ENCODE results near the gene ACTN1. TPM values are rescaled to one million over a fixed set of nuclear protein-coding genes. Genes with fewer than 3 reads are reported as not detected.

Gene ACTN1
- polyA plus RNA-seq, 3 donors, result 41.4 to 75.0 (median 69.4) TPM

DNA sequence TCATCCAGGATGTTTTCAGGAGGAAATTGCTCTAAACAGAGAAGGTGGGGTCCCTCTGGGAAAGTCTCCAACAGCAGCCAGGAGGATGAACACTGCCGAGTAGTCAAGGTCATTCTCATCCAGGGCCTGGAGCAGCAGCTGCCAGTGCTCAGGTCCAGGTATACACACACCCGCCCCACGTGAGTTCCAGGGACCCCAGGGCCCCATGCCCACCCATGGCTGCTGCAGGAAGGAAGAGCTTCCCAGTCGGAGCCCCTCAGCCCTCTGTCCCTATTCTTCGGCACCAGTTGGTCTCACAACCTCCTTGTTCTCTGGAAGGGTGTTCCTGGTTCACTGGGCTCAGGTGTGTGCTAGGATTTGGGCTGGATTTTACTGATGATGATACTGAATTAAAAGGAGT is 72.7 kb downstream of the ACTN1 start:
- no peak overlapping the region for H3K27ac ChIP-seq (ENCODE audit: low read depth in 1 of 2, low read length in 2 of 2)
- peaks cover 5% of the 10 kb centered on the region for H4K20me1 ChIP-seq (ENCODE audit: insufficient read depth, low read length)
- H2AFZ ChIP-seq (ENCODE audit: insufficient read depth, low read depth, low read length, poor library complexity, severe bottlenecking), result no peak overlapping the region
- TF ChIP-seq, protein P1, sequence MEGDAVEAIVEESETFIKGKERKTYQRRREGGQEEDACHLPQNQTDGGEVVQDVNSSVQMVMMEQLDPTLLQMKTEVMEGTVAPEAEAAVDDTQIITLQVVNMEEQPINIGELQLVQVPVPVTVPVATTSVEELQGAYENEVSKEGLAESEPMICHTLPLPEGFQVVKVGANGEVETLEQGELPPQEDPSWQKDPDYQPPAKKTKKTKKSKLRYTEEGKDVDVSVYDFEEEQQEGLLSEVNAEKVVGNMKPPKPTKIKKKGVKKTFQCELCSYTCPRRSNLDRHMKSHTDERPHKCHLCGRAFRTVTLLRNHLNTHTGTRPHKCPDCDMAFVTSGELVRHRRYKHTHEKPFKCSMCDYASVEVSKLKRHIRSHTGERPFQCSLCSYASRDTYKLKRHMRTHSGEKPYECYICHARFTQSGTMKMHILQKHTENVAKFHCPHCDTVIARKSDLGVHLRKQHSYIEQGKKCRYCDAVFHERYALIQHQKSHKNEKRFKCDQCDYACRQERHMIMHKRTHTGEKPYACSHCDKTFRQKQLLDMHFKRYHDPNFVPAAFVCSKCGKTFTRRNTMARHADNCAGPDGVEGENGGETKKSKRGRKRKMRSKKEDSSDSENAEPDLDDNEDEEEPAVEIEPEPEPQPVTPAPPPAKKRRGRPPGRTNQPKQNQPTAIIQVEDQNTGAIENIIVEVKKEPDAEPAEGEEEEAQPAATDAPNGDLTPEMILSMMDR (IDR thresholded peaks at IDR 0.05), result no peak
- Mint-ChIP-seq H3K27me3 (ENCODE audit: low read depth in 3 of 3) (peaks cover 0 to 3% (median 0%) of the 10 kb centered on the region in 3 donors), H3K9me3 (peaks cover 0 to 4% (median 0%) of the 10 kb centered on the region in 7 donors), H3K27ac (peak overlapping the region in 3 of 7 donors; percentile 22 to 54 (median 32)), H3K4me1 (peaks cover 3% of the 10 kb centered on the region), H3K36me3 (peaks cover 83 to 99% of the 10 kb centered on the region in 2 donors), H3K4me3 (no peak overlapping the region)
- DNase-seq, result no peak
- no peak overlapping the region for H3K9ac ChIP-seq (ENCODE audit: insufficient read depth, low read length, poor library complexity, severe bottlenecking)
- no peak overlapping the region for H3K4me3 ChIP-seq (replicated peaks in 1 of 3; ENCODE audit: low read depth in 2 of 3, low read length in 3 of 3)
- peaks cover 8% of the 10 kb centered on the region for H3K79me2 ChIP-seq (ENCODE audit: insufficient read depth, low read length)
- no peaks in the 10 kb centered on the region for H3K27me3 ChIP-seq (ENCODE audit: control insufficient read depth in 2 of 2, insufficient read depth in 2 of 2, low read length in 2 of 2)
- 98% methylated on average over 5 of the region's 5 CpGs for WGBS (ENCODE audit: insufficient coverage)
- H3K36me3 ChIP-seq (replicated peaks in 1 of 2; ENCODE audit: control insufficient read depth in 1 of 2, insufficient read depth in 2 of 2, low read length in 2 of 2), result peaks cover 86 to 94% of the 10 kb centered on the region in 2 donors
- H3K9me3 ChIP-seq (replicated peaks in 1 of 2; ENCODE audit: control insufficient read depth in 1 of 2, insufficient read depth in 1 of 2, low read length in 2 of 2), result no peaks in the 10 kb centered on the region
- H3K4me2 ChIP-seq (replicated peaks; ENCODE audit: extremely low read depth, low read length, poor library complexity, severe bottlenecking), result no peak overlapping the region
- intact Hi-C loops (cut with micrococcal nuclease), result no loop called here
- no peaks in the 10 kb centered on the region for H3K4me1 ChIP-seq (ENCODE audit: control insufficient read depth in 1 of 2, insufficient read depth in 2 of 2, low read length in 2 of 2)

DNA sequence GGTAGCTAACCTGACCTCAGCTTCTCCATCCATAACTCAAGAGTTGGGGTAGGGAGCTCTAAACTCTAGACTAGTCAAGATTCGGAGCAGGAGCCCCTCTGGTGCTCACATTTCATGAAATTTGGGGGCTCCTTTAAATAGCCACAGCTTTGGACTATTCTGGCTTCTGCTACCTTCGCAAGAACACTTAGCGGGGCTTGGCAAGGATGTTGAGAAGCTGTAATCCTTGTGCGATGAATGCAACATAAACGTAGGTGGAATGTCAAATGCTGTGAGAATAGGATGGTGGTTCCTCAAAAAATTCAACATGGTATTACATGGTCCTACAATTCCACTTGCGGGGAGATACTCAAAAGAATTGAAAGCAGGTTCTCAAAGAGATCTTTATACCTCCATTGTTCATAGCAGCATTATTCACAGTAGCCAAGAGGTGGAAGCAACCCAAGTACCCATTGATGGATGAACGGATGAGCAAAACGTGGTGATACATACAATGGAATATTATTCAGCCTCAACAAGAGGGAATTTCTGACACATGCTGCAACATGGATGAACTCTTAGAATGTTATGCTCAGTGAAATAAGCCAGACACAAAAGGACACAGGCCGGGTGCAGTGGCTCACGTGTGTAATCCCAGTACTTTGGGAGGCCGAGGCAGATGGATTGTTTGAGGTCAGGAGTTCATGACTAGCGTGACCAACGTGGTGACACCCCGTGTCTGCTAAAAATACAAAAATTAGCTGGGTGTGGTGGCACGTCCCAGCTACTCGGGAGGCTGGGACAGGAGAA is 73.8 kb downstream of the ACTN1 start:
- H2AFZ ChIP-seq (ENCODE audit: insufficient read depth, low read depth, low read length, poor library complexity, severe bottlenecking), result no peak overlapping the region
- Mint-ChIP-seq H3K4me1 (peaks cover 8% of the 10 kb centered on the region), H3K9me3 (peaks cover 0 to 4% (median 0%) of the 10 kb centered on the region in 7 donors), H3K27ac (peak overlapping the region in 2 of 7 donors; percentile 23 to 25), H3K4me3 (no peak overlapping the region), H3K36me3 (peaks cover 81 to 99% of the 10 kb centered on the region in 2 donors), H3K27me3 (ENCODE audit: low read depth in 3 of 3) (peaks cover 0 to 3% (median 0%) of the 10 kb centered on the region in 3 donors)
- H3K9me3 ChIP-seq (replicated peaks in 1 of 2; ENCODE audit: control insufficient read depth in 1 of 2, insufficient read depth in 1 of 2, low read length in 2 of 2), result no peaks in the 10 kb centered on the region
- H3K4me3 ChIP-seq (replicated peaks in 1 of 3; ENCODE audit: low read depth in 2 of 3, low read length in 3 of 3), result no peak overlapping the region
- H3K4me1 ChIP-seq (ENCODE audit: control insufficient read depth in 1 of 2, insufficient read depth in 2 of 2, low read length in 2 of 2), result peaks cover 1 to 5% of the 10 kb centered on the region in 2 donors
- TF ChIP-seq, protein P1 (IDR thresholded peaks at IDR 0.05), result no peak
- 96% methylated on average over 10 of the region's 16 CpGs for WGBS (ENCODE audit: insufficient coverage)
- H3K4me2 ChIP-seq (replicated peaks; ENCODE audit: extremely low read depth, low read length, poor library complexity, severe bottlenecking), result no peak overlapping the region
- peaks cover 2% of the 10 kb centered on the region for H3K79me2 ChIP-seq (ENCODE audit: insufficient read depth, low read length)
- no peaks in the 10 kb centered on the region for H4K20me1 ChIP-seq (ENCODE audit: insufficient read depth, low read length)
- intact Hi-C loops (cut with micrococcal nuclease), result no loop called here
- H3K27ac ChIP-seq (ENCODE audit: low read depth in 1 of 2, low read length in 2 of 2), result peak overlapping the region in 1 of 2 donors; percentile 26
- H3K36me3 ChIP-seq (replicated peaks in 1 of 2; ENCODE audit: control insufficient read depth in 1 of 2, insufficient read depth in 2 of 2, low read length in 2 of 2), result peaks cover 84 to 94% of the 10 kb centered on the region in 2 donors
- no peak overlapping the region for H3K9ac ChIP-seq (ENCODE audit: insufficient read depth, low read length, poor library complexity, severe bottlenecking)
- H3K27me3 ChIP-seq (ENCODE audit: control insufficient read depth in 2 of 2, insufficient read depth in 2 of 2, low read length in 2 of 2), result no peaks in the 10 kb centered on the region
- DNase-seq, result no peak

Data from CD14-positive monocyte (primary cell).